Left renal cortex interstitium (tissue), 4 donors: ENCODE results near the gene PTPRG. TPM values are rescaled to one million over a fixed set of nuclear protein-coding genes. Genes with fewer than 3 reads are reported as not detected.
A peak's percentile ranks its signal among the peaks of the same experiment; 100 is the strongest.

Experiments
- DNase-seq, 4 donors: peaks; one replicate each; pipeline ENCODE4 v3.0.0-alpha.2; 2013; ENCODE audit warnings: low read depth in 4 of 4, low spot score in 2 of 4, missing footprints in 1 of 4
- polyA plus RNA-seq, 4 donors: library from polyadenylated mRNA; unstranded; fragments of 120-200 nt; gene quantifications; one replicate each; pipeline ENCODE4 v1.2.1, GENCODE V29; 2013; ENCODE audit not compliant: insufficient read length in 4 of 4

The PTPRG gene
- polyA plus RNA-seq, 4 donors: 75.4 to 87.4 (median 78.9) TPM

GRCh38 chr3:61978460-61979419, 417.4 kb downstream of the PTPRG start:
- DNase-seq: no peak

DNA sequence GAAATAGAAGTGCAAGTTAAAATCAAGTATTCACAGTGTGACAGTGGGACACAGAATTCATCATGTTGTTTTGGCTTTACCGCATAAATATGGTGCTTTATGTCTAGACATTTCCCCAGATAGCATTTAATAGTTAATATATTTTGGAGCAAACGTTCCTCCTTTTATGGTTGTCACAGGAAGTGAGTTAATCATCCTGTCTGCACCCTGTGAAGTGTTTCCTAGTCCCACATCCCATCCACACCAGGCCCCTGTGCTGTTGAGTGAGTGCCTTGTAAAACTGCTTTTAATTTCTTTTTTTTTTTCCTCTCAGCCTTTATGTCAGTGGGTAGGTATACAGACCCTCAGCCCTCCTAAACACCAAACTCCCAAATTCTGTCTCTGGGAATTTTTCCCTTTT, 418.3 kb downstream of the PTPRG start:
- peak in 3 of 4 donors; percentile 23 to 36 (median 29) for DNase-seq

DNA sequence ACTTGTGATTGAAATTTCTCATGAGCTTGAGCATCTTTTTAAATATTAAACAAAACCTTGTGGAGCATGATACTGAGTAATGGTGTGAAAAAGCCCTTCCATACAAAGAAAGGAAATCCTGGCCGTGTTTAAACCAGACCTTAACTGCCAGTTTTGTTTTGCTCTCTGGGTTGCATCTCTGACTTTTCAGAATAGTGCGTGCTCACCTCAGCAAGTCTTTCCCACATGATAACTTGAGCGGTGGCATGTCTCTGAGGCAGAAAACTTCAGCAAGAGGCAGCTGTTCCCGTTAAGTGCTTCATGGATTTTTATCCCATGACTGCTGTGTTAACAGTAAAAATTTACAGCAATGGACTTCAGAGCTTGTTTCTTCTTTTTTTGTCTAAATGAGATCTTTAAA, 418.7 kb downstream of the PTPRG start:
- peak in 3 of 4 donors; percentile 6 to 39 (median 15) for DNase-seq

DNA sequence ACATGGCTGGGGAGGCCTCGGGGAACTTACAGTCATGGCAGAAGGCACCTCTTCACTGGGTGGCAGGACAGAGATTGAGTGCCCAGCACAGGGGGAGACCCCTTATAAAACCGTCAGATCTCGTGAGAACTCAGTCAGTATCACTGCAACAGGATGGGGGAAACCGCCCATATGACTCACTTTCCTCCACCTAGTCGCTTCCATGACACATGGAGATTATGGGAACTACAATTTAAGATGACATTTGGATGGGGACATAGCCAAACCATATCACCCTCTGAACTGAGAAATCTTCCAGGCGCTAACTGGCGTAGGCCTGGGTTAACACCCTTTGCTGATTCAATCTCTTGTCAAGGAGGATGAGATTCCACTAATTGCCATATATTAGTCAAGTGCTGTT, 419.7 kb downstream of the PTPRG start:
- DNase-seq: no peak

DNA sequence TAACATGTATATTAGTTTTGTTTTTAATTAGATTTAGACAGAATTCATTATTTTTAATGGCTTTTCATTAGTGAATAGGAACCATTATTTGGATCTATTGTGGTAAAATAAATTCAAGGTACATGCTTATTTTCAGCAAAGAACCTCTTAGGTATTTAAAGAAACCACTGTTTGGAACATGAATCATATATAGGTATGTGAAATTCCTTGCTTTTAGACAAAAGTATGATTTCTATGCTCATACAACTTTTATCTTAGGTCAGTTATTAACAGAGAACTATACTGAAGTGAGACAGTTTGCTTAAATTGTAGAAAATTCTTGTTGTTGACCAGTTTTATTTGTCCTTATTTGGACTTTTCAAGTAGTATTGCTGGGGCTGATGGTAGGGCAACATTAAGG, 422.1 kb downstream of the PTPRG start:
- no peak for DNase-seq

DNA sequence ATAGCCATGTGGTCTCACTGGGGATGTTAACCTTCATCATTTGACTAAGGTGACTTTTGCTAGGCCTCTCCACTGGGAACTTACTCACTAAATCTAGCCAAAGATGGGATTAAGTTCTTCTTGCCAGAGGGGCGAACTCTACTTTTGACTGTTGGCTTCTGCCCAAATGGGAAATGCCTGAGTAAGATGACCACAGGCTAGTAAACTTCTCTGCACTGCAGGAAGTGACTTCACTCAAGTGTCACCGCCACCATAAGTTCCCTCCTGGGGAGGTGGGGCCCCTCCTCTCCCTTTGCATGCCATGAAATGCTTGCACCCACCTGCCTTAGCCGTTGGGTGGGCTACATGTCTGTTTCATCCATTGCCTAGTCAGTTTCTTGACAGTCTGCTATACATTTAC, 423.6 kb downstream of the PTPRG start:
- no peak for DNase-seq

- DNase-seq: no peak
These were observed 425.1 kb downstream of the PTPRG start for GRCh38 chr3:61986473-61986872.

GRCh38 chr3:61989681-61990080, 428.3 kb downstream of the PTPRG start:
- DNase-seq: no peak

DNA sequence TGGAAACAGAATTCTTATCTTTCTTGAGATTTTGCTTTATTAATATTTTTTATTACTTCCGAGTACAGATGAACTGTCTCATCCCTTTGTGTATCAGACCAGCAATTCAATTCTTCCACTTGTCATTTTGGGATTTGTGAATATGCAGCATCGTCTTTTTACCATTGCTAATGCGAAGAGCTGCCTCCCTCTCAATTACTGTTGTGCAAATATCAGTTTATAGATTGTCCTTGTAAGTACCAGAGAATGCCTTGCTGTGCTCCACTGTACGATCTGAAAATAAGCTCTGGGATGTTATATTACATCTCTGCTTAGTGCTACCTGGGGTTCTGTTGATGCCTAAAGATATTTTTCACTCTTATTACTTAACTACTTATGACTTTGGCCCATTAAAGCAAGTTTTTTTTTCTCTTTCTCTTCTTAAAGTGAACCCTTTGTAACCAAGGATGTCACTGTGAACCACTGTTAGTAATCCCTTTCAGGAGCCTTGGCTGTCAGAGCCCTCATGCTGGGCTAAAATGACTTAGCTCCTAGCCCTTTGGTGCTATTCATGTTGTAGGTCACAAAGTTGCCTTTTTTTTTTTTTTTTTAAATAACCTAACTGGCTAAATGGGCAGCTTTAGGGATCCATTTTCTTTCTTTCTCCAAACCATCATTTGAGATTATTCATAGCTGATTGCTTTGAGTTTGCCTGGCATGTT, 429.1 kb downstream of the PTPRG start:
- no peak for DNase-seq

DNA sequence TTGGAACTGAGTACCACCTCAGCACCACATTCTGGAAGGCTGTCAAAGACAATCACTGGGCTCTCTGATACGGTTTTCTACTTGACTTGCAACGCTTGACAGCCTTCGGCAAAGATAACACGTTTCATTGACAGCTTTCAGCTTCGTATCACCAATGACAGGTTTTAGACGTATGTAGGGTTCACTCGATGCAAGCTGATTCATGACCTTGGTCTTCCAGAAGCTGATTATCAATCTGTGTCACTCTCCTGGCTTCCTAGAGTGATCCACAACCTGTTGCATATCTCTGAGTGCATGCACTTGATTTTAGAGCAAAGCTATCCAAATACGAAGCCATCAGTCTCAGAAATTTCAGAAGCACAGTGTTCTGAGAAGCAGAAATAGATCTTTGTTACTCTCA, 430.3 kb downstream of the PTPRG start:
- DNase-seq: no peak

DNA sequence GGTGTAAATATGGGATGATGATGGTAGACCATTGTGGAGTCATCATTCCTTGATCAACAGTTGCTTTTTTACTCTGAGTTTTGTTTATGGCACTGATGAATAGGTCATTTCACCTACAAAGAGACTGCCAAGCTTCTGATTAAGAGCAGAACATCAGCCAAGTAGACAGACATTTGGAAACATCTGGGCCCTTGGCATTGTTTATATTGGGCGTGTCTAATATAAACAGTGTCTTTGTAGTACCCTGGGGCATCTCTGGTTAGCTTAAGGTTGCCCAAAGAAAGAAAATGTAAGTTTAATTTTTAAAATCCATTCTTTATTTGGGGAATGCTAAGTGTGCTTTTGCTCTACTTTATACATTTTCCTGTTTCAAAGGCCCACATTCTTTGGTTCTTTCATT, 435.0 kb downstream of the PTPRG start:
- DNase-seq: no peak

DNA sequence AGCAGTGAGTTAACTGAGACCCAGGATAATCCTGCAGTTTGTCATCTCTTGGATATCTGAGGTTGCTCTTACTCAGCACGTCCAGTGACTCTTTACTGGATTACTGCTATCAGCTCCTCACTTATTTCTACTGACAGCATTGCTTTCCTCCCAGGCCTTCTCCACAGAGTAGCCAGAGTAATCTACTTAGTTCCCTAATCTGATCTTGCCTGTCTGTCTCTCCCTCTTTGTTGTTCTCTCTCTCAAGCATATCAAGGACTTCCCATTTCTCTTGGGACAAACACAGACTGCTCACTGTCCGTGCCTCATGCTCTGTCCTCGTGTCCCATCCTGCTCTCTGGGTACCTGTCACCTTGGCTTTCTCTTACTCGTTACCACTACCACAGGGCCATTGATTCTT, 435.7 kb downstream of the PTPRG start:
- no peak for DNase-seq

- DNase-seq: no peak
These were observed 442.5 kb downstream of the PTPRG start for GRCh38 chr3:62003835-62004234.

DNA sequence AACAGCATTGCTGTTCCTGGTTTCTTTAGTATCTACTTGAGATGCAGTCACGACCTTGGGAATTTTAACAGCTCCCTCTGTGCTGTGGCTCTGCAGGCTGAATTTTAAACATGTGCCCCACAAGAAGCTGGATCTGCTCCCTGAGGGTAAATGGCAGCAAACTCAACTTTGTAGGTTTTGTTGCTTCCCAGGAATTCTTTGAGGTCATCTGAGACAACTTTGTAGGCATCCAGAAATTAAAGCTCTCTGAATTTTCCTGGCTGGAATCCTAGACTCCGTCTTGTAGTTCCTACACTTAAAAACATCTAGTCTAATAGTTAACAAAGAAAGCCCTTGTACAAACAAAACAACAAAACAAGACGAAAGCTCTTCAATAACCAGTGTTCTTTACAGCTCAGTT, 445.7 kb downstream of the PTPRG start:
- no peak for DNase-seq

GRCh38 chr3:62010989-62011388, 449.6 kb downstream of the PTPRG start:
- no peak for DNase-seq

DNA sequence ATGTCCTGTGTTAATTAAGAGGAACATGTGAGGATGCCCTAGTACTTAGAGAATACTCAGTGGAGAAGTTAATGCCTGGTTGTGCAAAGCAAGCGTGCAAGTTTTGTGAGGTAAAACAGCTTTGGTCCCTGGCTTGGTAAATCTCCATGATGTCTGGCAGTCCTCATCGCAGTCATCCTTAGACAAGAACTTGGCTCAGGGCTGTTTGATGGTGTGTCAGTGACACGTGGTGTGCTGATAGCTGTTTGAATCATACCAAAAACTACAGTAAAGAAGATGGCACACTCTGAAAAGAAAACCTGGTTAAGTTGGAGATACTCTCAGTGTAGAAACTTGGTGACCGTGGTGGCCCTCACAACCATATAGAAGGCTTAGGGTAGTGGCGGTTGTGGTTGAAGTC, 450.3 kb downstream of the PTPRG start:
- DNase-seq: no peak

DNA sequence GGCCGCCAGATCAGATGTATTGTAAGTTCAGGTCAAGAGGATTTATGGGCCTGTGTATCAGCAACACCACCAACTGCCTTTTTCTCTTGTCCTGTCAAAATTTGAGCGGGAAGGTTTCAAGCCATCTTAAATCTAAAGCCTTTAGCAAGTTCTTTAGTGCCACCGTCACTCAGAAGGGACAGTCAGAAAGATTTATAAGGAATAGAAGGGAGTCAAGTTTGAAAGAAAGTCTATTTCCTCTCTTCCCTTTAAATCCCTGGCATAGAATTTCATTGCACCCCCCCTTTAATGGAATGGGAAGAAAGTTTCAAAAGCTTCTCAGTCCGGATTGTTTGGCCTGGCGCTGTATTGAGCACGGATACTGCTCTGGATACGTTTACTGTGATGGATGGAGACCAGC, 452.6 kb downstream of the PTPRG start:
- peak; percentile 22 to 58 (median 48) for DNase-seq

DNA sequence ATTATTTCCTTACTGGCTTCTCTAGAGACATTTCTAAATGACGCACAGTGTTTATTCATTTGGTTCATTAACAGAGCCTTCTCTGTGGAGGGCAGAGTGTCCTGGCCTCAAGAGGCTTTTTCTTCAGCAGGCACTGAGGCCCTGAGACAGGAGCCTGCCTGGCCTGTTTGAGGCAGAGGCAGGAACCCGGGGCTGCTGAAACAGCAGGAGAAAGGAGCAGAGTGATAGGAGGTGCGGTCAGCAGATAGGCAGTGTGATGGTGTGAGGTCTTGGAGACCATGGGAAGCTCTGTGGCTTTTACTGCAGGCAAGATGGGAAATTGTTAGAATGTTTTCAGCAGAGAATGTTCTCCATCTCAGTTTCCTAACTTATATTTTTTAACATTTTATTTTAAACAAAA, 453.7 kb downstream of the PTPRG start:
- no peak for DNase-seq

GRCh38 chr3:62019906-62020305, 458.5 kb downstream of the PTPRG start:
- DNase-seq: no peak

DNA sequence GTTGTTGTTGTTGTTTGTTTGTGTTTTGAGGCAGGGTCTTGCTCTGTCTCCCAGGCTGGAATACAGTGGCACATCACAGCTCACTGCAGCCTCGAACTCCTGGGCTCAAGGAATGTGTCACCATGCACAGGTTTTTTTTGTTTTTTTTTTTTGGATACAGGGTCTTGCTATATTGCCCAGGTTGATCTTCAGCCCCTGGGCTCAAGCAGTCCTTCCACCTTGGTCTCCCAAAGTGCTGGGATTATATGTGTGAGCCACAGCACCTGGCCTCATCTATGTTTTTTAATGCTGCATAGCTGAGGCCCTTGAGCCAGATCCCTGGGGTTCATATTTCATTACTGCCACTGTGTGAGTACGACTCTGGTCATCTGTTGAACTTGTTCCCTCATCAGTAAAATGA, 459.3 kb downstream of the PTPRG start:
- DNase-seq: no peak

DNA sequence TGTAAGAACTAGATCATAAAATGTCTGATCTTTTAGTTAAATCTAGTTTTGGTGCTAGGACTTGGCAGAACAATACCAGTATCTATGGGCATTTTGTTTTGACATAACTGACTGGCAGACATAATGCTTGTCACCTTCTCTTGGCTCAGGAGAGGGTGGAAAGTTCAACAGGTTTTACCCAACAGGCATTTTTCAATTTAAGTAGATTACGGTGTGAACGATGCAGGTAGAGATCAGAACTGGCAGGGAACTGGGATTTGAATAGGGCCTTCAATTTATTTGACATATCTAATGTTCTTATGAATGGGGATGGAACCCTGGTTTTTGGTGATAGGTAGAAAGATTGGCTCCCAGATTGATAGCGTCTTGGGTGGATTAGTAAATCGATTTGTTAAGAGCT, 460.9 kb downstream of the PTPRG start:
- DNase-seq: no peak

GRCh38 chr3:62024882-62025281, 463.5 kb downstream of the PTPRG start:
- DNase-seq: no peak
